Neural cell (in vitro differentiated cells): ENCODE results near the gene URI1. TPM values are rescaled to one million over a fixed set of nuclear protein-coding genes. Genes with fewer than 3 reads are reported as not detected.

Experiments
- H2AFZ ChIP-seq: fragments of 200-600, 300-800 bp; sonication (generic), shearing (Covaris generic); 2 replicates; pipeline ENCODE4 v1.6.0; 2014; ENCODE audit warnings: low read depth, mild to moderate bottlenecking, antibody characterized with exemption, low read length, moderate library complexity
- H3F3A ChIP-seq: fragments of 200-600 bp; shearing (Covaris generic); 2 replicates; pipeline ENCODE4 v1.6.1; 2016; ENCODE audit warnings: mild to moderate bottlenecking, moderate library complexity, mixed read lengths, antibody characterized with exemption, low read length; ENCODE audit not compliant: insufficient read depth, poor library complexity, severe bottlenecking
- H3K27ac ChIP-seq: fragments of 200-600, 300-800 bp; sonication (generic), shearing (Covaris generic); 2 replicates; pipeline ENCODE4 v1.5.1; 2014; ENCODE audit warnings: mild to moderate bottlenecking, low read length, moderate library complexity
- H3K27me3 ChIP-seq: fragments of 300-800, 200-600 bp; sonication (generic), shearing (Covaris generic); 2 replicates; pipeline ENCODE4 v1.6.0; 2014; ENCODE audit warnings: mild to moderate bottlenecking, low read depth, low read length, moderate library complexity; ENCODE audit not compliant: insufficient read depth
- H3K36me3 ChIP-seq: fragments of 300-800, 200-600 bp; sonication (generic), shearing (Covaris generic); 2 replicates; pipeline ENCODE4 v1.5.1; 2014; ENCODE audit warnings: mild to moderate bottlenecking, antibody characterized with exemption, low read length, moderate library complexity; ENCODE audit not compliant: insufficient read depth
- H3K4me2 ChIP-seq: fragments of 300-800, 200-600 bp; sonication (generic), shearing (Covaris generic); 2 replicates; pipeline ENCODE4 v1.6.0; 2014; ENCODE audit warnings: mild to moderate bottlenecking, low read length
- H3K4me3 ChIP-seq: fragments of 300-800, 200-600 bp; sonication (generic), shearing (Covaris generic); 2 replicates; pipeline ENCODE4 v1.5.1; 2014; ENCODE audit warnings: mild to moderate bottlenecking, low read length, moderate library complexity
- H3K79me2 ChIP-seq: fragments of 200-600 bp; shearing (Covaris generic); replicated peaks from 2 replicates; pipeline ENCODE4 v1.6.0; 2014; ENCODE audit warnings: mild to moderate bottlenecking, low read length, moderate library complexity; ENCODE audit not compliant: insufficient read depth
- H3K9ac ChIP-seq: fragments of 300-800, 200-600 bp; sonication (generic), shearing (Covaris generic); 2 replicates; pipeline ENCODE4 v1.6.1; 2016; ENCODE audit warnings: mild to moderate bottlenecking, low read length, mixed read lengths
- H3K9me2 ChIP-seq: fragments of 200-600 bp; shearing (Covaris generic); 2 replicates; pipeline ENCODE4 v1.6.1; 2016; ENCODE audit warnings: mild to moderate bottlenecking, low read length, mixed read lengths; ENCODE audit not compliant: insufficient read depth
- H3K9me3 ChIP-seq: fragments of 200-600, 300-800 bp; sonication (generic), shearing (Covaris generic); 2 replicates; pipeline ENCODE4 v1.6.1; 2016; ENCODE audit warnings: mild to moderate bottlenecking, mixed run types, low read length, moderate library complexity, mixed read lengths
- H4K20me1 ChIP-seq: fragments of 200-600 bp; shearing (Covaris generic); 2 replicates; pipeline ENCODE4 v1.6.1; 2016; ENCODE audit warnings: mild to moderate bottlenecking, mixed run types; ENCODE audit not compliant: insufficient read depth
- CTCF ChIP-seq: fragments of 450-650 bp; IDR thresholded peaks from 2 replicates; pipeline ENCODE4 v1.5.1; 2014; ENCODE audit warnings: antibody characterized with exemption, mild to moderate bottlenecking, moderate library complexity; ENCODE audit not compliant: poor library complexity, severe bottlenecking
- EP300 ChIP-seq: fragments of 450-650 bp; conservative IDR thresholded peaks from 2 replicates; pipeline ENCODE4 v1.6.1; 2014; ENCODE audit warnings: antibody characterized with exemption, mild to moderate bottlenecking, moderate library complexity; ENCODE audit not compliant: poor library complexity, severe bottlenecking
- EZH2 ChIP-seq: fragments of 200-600, 300-800 bp; shearing (Covaris generic), sonication (generic); IDR thresholded peaks from 2 replicates; pipeline ENCODE4 v1.6.1; 2014; ENCODE audit warnings: antibody characterized with exemption, low read length, borderline replicate concordance, mild to moderate bottlenecking; ENCODE audit not compliant: insufficient read depth, poor library complexity, severe bottlenecking
- MXI1 ChIP-seq: fragments of 450-650 bp; conservative IDR thresholded peaks from 2 replicates; pipeline ENCODE4 v1.6.1; 2014; ENCODE audit warnings: antibody characterized with exemption, mild to moderate bottlenecking; ENCODE audit not compliant: poor library complexity, severe bottlenecking
- POLR2AphosphoS5 ChIP-seq: IDR thresholded peaks from 2 replicates; pipeline ENCODE4 v1.6.1; 2012
- RAD21 ChIP-seq: fragments of 450-650 bp; conservative IDR thresholded peaks from 2 replicates; pipeline ENCODE4 v1.6.1; 2014; ENCODE audit warnings: antibody characterized with exemption, mild to moderate bottlenecking, moderate library complexity
- REST ChIP-seq: IDR thresholded peaks from 2 replicates; pipeline ENCODE4 v1.6.1; 2012; ENCODE audit warnings: borderline replicate concordance
- SMC3 ChIP-seq: fragments of 450-650 bp; conservative IDR thresholded peaks from 2 replicates; pipeline ENCODE4 v1.6.1; 2014; ENCODE audit warnings: antibody characterized with exemption, mild to moderate bottlenecking, moderate library complexity; ENCODE audit not compliant: poor library complexity
- TAF1 ChIP-seq: IDR thresholded peaks from 2 replicates; pipeline ENCODE4 v1.6.1; 2012; ENCODE audit warnings: low read depth
- polyA plus RNA-seq: library from polyadenylated mRNA; depleted of rRNA; stranded (reverse); fragments of >200 nt; gene quantifications from 2 replicates; pipeline ENCODE4 v1.2.3, GENCODE V29; 2014

Gene URI1
- polyA plus RNA-seq, 1 donor from 2014 or later: 55.4 TPM

GRCh38 chr19:30022659-30023058 lies 80.6 kb downstream of the URI1 start:
- Histone ChIP-seq H3K36me3 (no peaks in the 10 kb centered on the region), H3K4me2 (no peak overlapping the region), H3K9ac (no peak overlapping the region), H3K79me2 (no peaks in the 10 kb centered on the region), H3K9me2 (no peaks in the 10 kb centered on the region), H3K9me3 (no peaks in the 10 kb centered on the region), H3F3A (no peaks in the 10 kb centered on the region), H4K20me1 (no peaks in the 10 kb centered on the region), H3K4me3 (no peak overlapping the region), H2AFZ (no peak overlapping the region), H3K27me3 (no peaks in the 10 kb centered on the region), H3K27ac (no peak overlapping the region)
- TF ChIP-seq TAF1: no peak
- no peak for TF ChIP-seq POLR2AphosphoS5
- TF ChIP-seq EP300: no peak
- no peak for TF ChIP-seq EZH2
- no peak for TF ChIP-seq SMC3
- TF ChIP-seq CTCF: no peak
- no peak for TF ChIP-seq MXI1
- no peak for TF ChIP-seq REST
- no peak for TF ChIP-seq RAD21

- no peaks in the 10 kb centered on the region for H3K9me2 ChIP-seq
- H4K20me1 ChIP-seq: no peaks in the 10 kb centered on the region
- no peak overlapping the region for H3K9ac ChIP-seq
- no peaks in the 10 kb centered on the region for H3K36me3 ChIP-seq
- no peak overlapping the region for H3K4me3 ChIP-seq
- TF ChIP-seq TAF1: no peak
- no peak for TF ChIP-seq RAD21
- TF ChIP-seq MXI1: no peak
- TF ChIP-seq SMC3: no peak
- TF ChIP-seq POLR2AphosphoS5: no peak
- TF ChIP-seq EZH2: no peak
- TF ChIP-seq CTCF: no peak
- no peak for TF ChIP-seq REST
- TF ChIP-seq EP300: no peak
- no peak overlapping the region for H3K27ac ChIP-seq
- no peak overlapping the region for H2AFZ ChIP-seq
- H3K79me2 ChIP-seq: no peaks in the 10 kb centered on the region
- H3F3A ChIP-seq: no peaks in the 10 kb centered on the region
- no peaks in the 10 kb centered on the region for H3K9me3 ChIP-seq
- H3K4me2 ChIP-seq: no peak overlapping the region
- no peaks in the 10 kb centered on the region for H3K27me3 ChIP-seq
Observed at GRCh38 chr19:30023330-30023729, 81.3 kb downstream of the URI1 start.
